HG03066 (cell line): Measurements from ENCODE around the gene SKP1.
"Not testable (repeated sequence)": the region's sequence is repeated elsewhere in the genome, so short reads cannot be mapped to it uniquely, and the experiment has no call there.

Experiments used
- ATAC-seq: cut with Tn5 transposase; IDR thresholded peaks from one replicate; pipeline ENCODE4 v1.9.1; 2021; ENCODE audit warnings: low read depth; ENCODE audit not compliant: unreplicated experiment

SKP1 gene

DNA sequence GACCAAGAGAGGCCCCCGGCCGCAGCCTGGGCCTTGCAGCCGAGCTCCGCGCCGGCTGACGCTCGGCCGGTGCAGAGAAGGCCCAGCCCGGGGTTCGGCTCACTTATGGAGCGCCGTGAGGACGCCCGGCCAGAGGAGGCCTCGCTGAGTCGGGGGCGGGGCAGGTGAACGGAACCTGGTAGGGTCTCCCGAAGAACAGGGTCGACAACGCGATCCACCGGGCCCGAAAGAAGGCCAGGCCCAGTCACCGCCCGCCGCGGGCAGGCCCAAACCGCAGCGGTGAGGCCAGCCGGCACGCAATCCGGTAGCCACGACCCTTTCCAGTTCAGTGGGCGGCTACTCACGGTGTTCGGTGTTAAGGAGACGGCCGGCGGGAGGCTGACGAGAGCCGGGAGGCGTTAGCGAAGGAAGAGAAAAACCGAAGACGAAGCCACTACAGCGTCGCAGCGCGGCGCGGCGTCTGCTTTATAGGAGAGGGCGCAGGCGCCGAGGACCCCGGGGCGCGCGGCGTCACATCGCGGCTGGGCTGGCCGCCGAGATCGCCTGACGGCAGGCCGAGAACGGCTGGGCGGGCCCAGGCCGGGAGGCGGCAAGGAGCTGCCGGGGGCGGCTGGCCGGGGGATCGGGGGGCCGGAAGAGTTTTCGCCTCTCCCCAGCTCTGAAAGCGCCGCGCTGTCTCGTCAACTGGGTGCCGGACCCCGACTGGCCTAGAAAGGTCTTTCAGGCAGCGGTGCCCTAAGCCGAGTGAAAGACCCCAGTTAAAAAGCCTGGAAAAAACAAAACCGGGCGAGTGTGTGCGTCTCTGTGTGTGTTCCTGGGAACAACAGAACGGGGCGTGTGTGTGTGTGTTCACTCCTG lies at the start of gene SKP1:
Gene SKP1 (minus strand): TSS at position 440 of the 858 bp plus-strand sequence. CDS start 2,928 bp downstream, outside the sequence.
- peak; percentile 75 for ATAC-seq

DNA sequence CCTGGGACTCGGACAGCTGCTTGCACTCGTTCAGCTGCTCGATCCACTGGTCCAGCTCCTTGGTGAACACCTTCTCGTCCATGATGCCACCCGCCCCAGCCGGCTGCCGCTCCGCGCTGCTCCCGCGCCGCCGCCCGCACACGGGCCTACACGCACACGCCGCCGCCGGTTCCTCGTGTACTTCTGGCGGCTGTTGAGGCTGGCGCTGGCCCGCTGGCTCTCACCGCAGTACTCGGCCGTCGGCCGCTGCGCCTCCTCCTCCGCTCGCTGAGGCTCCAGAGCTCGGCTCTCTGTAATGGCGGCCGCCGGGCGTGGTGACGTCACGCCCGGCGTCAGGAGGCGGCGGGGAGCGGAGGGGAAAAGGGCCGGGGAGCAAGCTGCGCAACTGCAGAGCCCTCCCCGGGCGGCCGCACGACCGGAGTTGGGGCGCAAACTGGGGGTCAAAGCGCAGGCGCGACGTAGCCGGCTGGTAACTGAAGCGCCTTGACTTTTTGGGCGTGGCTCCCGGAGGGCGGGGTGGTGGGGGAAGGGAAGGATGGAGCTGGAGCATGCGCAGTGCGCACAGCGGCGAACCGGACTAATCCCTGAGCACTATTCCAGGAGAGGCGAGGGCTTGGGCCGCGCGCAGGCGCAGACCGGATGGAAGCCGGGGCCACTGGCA lies 49.2 kb upstream of the SKP1 start, which contains the start of gene PPP2CA:
Gene PPP2CA (minus strand): TSS at position 294 of the 661 bp plus-strand sequence. CDS start 212 bp downstream, at position 82.
- ATAC-seq: peak; percentile 83

DNA sequence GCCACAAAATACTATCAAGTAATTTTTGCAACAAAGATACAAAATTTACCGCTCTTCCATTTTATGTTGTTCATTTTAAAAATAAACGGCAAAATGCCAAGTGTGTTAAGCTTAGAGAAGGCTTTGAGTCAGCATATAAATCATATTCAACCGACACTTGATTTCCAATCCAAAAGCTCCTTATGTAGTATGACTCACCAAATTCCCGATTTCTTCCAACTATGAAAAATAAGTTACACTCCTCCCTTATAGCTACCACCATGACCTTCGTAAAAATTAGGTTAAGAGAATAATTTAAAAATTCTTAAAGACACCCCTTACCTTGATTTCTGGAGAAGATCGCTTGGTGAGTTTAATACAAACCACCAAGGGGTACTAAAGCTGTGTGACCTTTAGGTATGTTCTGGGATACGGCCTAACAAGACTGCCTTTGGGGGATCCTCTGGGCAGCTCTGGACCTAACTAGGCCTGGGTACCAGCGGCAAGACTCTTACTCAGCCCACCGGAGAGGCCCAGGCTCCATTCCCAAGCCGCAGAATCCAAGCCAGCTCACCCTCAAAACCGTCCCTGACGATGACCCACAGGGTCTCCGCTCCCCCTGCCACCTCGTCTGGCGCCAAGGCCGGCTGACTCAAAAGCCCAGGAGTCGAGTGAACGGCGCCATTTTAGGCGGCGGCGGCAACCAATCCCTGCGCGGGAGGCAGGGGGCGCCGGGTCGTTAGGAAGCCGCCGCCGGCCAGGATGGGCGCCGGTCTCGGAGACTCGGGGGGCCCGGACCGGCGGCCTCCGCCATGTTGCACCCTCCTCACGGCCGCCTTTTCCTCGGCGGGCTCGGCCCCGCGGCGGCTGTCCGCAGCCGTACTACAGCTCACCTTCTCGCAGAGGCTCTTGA lies 48.4 kb upstream of the SKP1 start:
- peak; percentile 25 for ATAC-seq

DNA sequence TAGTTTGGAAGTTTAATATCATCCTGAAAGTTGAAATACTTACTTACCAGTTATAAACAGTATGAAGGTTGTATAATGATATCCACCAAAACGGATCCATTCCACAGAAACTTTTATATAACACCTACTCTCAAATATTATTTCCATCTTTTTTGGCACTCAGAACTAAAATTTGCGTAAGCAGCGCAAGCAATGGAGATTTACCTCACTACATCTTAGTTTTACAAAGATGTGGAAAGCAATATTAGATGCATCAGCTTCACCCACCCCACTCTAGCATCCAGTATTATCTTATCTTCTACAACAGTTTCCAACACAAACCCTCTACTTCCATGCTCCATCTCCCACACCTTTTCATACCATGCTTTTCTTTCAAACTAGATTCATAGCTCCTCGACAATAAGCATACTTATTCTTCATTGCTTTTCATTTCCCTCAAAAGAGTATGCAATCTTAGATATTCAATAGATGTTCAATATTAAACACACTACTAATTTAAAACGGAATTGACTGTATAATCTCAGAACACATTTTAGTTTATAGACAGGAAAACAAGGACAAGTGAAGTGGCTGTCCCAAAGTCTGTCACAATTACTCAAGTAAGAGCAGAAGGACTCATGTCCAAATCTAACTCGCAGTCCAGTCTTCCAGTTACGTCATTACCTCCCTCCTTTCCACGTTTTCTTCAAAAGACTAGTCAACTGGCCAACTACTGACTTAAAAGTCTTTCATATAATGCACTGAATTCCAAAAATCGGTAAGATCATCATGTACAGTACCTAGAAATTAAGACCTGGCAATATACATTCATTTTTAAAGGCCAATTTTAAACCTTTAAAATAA lies 46.9 kb upstream of the SKP1 start:
- no peak for ATAC-seq

DNA sequence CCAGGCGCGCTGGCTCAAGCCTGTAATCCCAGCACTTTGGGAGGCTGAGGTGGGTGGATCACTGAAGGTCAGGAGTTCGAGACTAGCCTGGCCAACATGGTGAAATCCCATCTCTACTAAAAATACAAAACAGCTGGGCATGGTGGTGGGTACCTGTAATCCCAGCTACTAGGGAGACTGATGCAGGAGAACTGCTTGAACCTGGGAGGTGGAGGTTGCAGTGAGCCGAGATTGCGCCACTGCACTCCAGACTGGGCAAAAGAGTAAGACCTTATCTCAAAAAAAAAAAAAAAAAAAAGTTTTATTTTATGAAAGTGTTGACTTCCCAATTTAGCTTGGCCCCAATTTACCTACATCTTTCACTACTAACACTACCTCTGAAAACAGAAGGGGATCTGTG lies 44.9 kb upstream of the SKP1 start:
- ATAC-seq: not testable (repeated sequence)

DNA sequence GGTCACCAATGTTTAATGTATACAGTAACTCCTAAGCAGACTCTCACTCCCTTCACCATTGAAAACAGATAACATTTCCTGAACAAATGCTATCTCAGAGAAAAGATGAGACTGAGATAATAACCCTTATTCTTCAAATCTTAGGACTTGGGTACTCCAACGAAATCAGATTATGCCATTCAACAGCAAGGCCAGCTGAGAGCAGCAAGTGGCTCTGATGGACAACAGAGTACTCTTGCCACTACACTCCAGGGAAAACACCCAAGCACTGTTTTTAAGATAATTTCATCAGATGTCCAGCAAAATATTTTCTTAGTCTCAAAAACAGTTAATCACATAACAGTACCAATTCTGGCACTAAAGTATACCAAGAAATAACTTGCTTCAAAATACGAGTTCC lies 39.0 kb upstream of the SKP1 start:
- ATAC-seq: no peak

DNA sequence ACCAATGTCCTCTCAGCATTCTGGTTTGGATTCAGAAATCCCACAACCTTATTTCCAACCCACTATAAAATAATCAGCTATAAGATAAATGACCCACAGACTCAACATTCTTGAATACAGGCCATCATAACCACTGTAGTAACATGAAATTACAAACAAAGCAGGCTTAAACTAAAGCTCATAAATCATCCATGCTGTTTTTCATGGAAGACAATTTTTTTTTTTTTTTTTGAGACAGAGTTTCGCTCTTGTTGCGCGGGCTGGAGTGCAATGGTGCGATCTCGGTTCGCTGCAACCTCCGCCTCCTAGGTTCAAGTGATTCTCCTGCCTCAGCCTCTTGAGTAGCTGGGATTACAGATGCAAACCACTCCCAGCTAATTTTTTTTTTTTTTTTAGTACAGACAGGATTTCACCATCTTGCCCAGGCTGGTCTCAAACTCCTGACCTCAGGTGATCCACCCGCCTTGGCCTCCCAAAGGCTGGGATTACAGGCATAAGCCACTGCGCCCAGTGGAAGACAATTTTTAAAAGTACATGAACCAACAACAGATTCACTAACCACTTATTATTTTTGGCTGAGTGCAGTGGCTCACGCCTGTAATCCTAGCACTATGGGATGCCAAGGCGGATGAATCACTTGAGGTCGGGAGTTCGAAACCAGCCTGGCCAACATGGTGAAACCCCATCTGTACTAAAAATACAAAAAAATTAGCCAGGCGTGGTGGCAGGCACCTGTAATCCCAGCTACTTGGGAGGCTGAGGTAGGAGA lies 34.7 kb upstream of the SKP1 start:
- not testable (repeated sequence) for ATAC-seq

DNA sequence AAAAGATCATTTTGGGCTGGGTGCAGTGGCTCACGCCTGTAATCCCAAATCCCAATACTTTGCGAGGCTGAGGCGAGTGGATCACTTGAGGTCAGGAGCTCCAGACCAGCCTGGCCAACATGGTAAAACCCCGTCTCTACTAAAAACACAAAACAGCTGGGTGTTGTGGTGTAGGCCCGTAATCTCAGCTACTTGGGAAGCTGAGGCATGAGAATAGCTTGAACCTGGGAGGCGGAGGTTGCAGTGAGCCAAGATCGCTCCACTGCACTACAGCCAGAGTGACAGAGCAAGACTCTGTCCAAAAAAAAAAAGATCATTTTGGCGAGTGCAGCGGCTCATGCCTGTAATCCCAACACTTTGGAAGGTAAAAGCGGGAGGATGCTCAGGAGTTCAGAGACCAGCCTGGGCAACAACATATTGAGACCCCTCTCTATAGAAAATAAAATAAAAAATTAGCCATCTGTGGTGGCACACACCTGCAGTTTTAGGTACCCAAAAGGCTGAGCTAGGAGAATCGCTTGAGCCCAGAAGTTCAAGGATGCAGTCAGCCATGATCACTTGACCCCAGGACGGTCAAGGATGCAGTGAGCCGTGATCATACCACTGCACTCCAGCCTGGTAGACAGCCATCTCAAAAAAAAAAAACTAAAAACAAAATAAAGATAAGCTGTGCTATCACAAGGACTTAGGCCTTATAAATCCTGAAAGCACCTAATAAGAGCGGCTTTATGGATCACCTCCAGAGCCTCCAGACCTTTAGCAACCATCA lies 32.9 kb upstream of the SKP1 start:
- ATAC-seq: no peak

DNA sequence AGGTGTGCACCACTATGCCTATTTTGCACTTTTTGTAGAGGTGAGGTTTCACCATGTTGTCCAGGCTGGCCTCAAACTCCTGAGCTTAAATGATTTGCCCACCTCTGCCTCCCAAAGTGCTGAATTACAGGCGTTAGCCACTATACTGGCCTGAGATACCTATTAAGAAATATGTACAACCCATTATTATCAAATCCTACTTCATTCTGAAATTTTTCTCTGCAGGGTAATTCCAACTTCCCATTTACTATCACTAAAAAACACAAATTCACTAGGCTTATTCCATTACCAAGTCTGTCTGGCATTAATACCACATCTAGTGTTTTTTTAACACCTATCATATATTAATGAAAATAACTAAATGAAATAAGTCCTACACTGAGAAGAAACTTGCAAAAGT lies 30.9 kb upstream of the SKP1 start:
- ATAC-seq: no peak

DNA sequence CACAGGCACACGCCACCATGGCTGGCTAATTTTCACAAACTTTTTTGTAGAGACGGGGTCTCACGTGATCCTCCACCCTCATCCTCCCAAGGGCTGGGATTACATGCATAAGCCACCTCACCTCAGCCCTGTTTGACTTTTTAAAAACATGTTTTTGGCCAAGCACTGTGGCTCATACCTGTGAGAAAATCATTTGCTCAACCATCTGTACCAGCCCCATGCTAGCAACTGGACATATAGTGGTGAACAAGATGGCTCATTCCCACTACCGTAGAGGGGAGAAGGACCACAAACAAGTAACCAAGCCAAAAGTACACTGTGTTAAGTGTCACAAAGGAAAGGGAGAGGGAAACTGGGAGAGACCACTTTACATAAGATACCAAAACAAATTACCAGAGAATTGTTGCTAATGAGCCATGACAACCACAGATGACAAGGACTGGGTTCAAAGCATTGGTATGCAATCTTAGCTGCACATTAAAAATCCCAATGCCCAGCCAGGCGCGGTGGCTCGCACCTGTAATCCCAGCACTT lies 29.9 kb upstream of the SKP1 start:
- ATAC-seq: no peak

DNA sequence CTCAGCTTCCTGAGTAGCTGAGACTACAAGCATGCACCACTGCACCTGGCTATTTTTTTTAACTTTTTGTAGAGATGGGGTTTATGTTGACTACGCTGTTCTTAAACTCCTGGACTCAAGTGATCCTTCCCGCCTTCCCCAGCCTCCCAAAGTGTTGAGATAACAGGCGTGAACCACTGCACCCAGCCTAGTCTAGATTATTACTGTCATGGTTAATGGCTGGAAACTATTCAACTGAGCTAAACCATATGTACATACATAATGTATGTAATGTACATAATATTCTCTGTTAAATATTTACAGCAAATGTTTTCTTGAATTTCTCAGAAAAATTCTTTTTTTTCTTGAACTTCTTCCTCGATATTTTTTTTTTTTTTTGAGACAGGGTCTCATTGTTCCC lies 27.8 kb upstream of the SKP1 start:
- no peak for ATAC-seq

DNA sequence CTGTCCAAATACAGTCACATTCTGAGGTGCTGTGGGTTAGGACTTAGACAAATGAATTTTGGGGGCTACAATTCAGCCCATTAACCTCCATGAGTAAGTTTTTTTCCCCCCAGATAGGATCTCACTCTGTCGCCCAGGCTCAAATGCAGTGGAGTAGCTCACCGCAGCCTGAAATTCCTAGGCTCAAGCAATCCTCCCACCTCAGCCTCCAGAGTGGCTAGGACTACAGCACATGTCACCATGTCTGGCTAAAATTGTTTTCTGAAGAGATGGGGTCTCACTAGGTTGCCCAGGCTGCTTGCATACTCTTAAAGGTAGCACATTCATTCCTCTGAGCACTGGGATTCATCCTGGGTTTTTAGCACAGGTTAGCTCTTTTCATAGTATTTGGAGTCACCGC lies 26.9 kb upstream of the SKP1 start:
- ATAC-seq: no peak

DNA sequence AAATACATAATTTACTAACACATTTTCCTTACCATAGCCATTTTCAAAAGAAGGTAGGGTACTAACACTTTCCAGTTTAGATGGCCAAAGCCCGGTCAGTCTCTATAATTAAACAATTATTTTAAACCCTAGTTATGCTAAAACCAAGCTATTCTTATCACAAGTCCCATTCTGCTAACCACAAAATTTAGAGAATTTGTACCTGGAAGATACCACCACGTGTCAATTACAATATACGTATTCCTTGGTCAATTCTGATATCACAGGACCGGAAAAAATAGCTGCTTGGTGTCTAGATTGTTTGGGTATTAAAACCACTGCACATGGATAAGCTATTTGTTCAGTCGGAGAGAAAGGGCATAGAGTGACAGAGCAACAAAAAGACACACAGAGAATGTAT lies 18.9 kb upstream of the SKP1 start:
- ATAC-seq: no peak

DNA sequence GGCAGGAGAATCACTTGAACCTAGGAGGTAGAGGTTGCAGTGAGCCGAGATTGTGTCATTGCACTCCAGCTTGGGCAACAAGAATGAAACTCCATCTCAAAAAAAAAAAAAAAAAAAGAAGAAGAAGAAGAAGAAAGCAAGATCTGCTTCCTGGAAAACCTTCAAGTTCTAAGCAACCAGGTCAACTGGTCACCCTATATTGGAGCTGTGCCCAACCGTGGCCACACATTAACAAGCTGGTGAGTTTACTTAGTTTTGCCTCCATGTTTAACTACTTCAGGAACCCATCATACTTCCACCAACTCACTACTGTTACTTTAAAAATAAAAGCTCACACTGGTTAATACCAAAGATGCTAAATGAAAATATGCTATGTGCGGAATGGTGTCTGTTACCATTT lies 12.3 kb upstream of the SKP1 start:
- ATAC-seq: no peak

DNA sequence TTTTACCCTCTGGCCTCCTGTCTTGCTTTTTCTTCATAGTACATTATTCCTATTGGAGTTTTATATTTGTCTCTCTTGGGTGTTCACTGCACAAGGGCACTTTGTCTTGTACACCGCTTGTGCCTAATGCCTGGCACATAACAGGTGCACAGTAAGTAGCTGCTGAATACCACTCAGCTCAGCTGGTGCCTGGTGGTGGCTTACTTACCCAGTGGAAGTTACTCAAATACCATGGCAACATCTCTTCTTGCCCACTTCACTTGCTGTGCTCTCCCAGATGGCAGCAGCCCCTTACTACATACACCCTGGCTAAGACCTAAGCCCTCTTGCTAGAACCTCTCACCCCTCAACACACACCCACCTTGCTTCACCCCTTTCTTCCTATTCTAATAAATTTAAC lies 11.3 kb upstream of the SKP1 start:
- no peak for ATAC-seq

DNA sequence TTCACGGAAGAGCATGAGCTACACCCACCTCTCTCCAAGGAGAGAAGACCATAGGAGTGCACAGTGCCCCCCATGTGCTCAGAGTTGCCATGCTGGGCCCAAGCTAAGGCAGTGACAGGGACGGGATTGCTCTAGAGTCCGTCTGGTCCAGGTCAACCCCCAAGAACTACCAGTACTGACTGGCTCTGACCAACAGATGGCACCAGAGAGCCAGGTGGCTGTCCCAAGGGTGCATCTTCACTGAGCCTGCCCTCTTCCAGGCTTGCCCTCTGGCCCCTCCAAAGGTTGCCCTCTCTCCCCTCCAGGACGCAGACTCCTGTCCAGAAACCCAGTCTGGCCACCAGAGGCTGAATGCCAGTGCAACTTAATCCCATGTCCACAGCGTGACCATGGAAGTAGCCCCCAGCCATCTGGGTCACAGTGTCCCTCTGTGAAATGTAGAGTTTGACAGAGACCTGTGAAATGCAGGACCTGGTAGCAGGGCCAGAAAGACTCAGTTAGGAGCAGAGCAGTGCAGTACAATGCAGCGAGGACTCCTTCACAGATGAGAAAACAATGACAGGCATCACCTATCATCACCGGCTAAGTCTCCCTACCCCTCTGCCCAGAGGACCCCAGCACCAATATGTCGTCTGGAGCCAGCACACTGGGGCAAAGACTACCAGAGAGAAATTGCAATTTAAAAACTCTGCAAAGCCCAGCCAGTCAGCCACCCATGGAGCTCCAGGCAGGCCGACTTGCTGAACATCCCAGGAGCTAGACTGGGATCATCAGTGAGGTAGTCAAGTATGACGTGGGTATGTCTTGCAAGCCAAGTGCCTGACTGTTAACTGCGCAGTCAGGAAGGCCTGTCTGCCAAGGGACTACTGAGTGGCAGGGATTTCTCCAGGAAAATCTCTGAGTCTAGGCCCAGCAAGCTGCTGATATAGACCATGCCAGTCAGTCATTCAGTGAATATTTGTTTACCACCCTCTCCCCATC lies 7.7 kb upstream of the SKP1 start:
- peak; percentile 70 for ATAC-seq

DNA sequence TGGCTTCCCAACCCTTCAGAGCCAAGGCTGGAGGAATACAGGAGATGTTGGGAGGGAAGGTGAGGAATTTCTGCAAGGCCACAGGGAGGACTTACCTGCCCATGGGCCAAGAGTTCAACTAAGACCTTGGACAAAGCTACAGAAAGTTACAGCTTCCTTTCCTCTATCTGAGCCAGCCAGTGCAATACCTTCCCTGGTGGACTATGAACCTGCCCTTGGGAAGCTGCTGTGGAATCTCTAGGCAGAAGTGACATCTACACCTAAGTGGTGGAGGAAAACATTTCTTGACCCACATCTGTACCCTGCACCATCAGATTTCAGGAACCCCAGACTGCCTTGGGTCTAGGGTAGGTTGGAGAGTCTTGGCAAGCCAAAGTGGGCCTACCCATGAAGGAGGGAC lies 6.7 kb upstream of the SKP1 start:
- ATAC-seq: no peak
